Body of pancreas (tissue), 4 donors: ENCODE results near the gene TESK1. TPM values are rescaled to one million over a fixed set of nuclear protein-coding genes. Genes with fewer than 3 reads are reported as not detected.

ENCODE experiments used
- ATAC-seq: fragments of 150-250 bp; one replicate; pipeline ENCODE4 v1.9.1; 2016
- DNase-seq, 4 donors: peaks; one replicate each; pipeline ENCODE4 v3.0.0-alpha.2; 2019
- H3K27ac ChIP-seq, 4 donors: fragments of 200-600 bp; sonication (generic); 1 replicate in 3 of 4; 2 replicates in 1 of 4; pipeline versions ENCODE4 v1.5.1 to v1.6.1; 2016 to 2019; ENCODE audit warnings: mild to moderate bottlenecking in 1 of 4, mixed read lengths in 1 of 4, moderate library complexity in 1 of 4
- H3K27me3 ChIP-seq, 2 donors: fragments of 200-600 bp; sonication (generic); one replicate each; pipeline ENCODE4 v1.6.0; 2016; ENCODE audit warnings: mild to moderate bottlenecking in 1 of 2
- H3K36me3 ChIP-seq, 2 donors: fragments of 200-600 bp; sonication (generic); replicated peaks in 1 of 2; 2 replicates each; pipeline ENCODE4 v1.5.1; 2016; ENCODE audit warnings: low read depth in 2 of 2; ENCODE audit not compliant: insufficient read depth in 1 of 2
- H3K4me1 ChIP-seq: fragments of 200-600 bp; sonication (generic); one replicate; pipeline ENCODE4 v1.6.0; 2016
- H3K4me3 ChIP-seq, 2 donors: fragments of 200-600 bp; sonication (generic); 1 replicate in 1 of 2; 2 replicates in 1 of 2; pipeline ENCODE4 v1.5.1; 2016 to 2019
- H3K9me3 ChIP-seq, 3 donors: fragments of 200-600 bp; sonication (generic); 1 replicate in 2 of 3; 2 replicates in 1 of 3; pipeline ENCODE4 v1.5.1; 2016
- POLR2A ChIP-seq, 3 donors: fragments of 450-650 bp; IDR thresholded peaks; one replicate each; pipeline ENCODE4 v1.6.1; 2016; ENCODE audit warnings: antibody characterized with exemption in 3 of 3, mild to moderate bottlenecking in 2 of 3
- WGBS, 2 donors: methylation state at CpG; one replicate each; pipeline ENCODE4 v1.1.5; 2017; 5-methylcytosine and 5-hydroxymethylcytosine counted together
- intact Hi-C: fragments of 100-400 bp; cut with DNase I; formaldehyde crosslinking; loops from one replicate; pipeline ENCODE4 v1.15.1; 2023
- total RNA-seq, 2 donors: library from RNA; depleted of rRNA; stranded (reverse); fragments of >200 nt; gene quantifications; one replicate each; pipeline ENCODE4 v1.1.0, GENCODE V29; 2016
- TF ChIP-seq, protein P1 (sequence below), 7 experiments: fragments of 450-650 bp in 4 of 7; fragments of 200-600 bp in 3 of 7; sonication (generic) in 3 of 7; IDR thresholded peaks; one replicate each; pipeline ENCODE4 v1.5.1; 2016 to 2019; ENCODE audit warnings: antibody characterized with exemption in 7 of 7

TESK1 gene
- total RNA-seq, 2 donors from 2014 or later, result 13.0 to 20.1 TPM

DNA sequence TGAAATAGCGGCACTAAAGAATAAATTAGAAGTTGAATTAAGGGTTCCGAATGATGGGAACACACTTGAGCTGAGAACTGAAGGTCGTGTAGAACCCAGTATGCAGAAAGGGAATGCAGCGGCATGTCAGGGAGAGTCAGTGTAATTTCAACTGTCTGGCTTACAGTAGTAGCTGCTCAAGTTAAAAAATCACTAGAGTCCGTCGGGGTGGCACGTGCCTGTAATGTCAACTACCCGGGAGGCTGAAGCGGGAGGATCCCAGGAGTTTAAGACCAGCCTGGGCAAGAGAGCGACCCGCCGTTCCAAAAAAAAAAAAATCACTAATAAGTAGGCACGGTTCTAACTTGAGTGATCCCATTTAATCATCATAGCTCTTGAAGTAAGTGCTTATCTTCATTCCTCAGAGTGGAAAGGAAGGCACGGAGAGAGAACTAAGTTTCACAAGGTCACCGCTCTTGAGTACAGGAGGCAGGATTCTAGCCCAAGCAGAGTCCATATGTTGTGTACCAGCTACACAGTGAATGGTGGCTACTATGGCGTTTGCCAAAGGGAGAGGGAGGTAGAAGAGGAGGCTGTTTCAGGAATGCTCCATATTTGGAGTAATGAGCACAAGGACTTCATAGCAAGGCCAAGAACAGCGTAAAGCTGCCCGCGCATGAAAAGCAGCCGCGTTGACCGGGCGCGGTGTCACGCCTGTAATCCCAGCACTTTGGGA is 51.9 kb downstream of the TESK1 start:
- H3K36me3 ChIP-seq, result no peaks in the 10 kb centered on the region
- intact Hi-C loops, result no loop called here
- H3K27me3 ChIP-seq, result no peaks in the 10 kb centered on the region
- peak; percentile 12 for ATAC-seq
- H3K4me1 ChIP-seq, result peaks cover 42% of the 10 kb centered on the region
- WGBS, 2 donors, result 26% methylated on average over 25 of the region's 25 CpGs
- peak overlapping the region; percentile 90 to 99 (median 96) for H3K27ac ChIP-seq
- no peak overlapping the region for H3K4me3 ChIP-seq
- TF ChIP-seq, protein P1, sequence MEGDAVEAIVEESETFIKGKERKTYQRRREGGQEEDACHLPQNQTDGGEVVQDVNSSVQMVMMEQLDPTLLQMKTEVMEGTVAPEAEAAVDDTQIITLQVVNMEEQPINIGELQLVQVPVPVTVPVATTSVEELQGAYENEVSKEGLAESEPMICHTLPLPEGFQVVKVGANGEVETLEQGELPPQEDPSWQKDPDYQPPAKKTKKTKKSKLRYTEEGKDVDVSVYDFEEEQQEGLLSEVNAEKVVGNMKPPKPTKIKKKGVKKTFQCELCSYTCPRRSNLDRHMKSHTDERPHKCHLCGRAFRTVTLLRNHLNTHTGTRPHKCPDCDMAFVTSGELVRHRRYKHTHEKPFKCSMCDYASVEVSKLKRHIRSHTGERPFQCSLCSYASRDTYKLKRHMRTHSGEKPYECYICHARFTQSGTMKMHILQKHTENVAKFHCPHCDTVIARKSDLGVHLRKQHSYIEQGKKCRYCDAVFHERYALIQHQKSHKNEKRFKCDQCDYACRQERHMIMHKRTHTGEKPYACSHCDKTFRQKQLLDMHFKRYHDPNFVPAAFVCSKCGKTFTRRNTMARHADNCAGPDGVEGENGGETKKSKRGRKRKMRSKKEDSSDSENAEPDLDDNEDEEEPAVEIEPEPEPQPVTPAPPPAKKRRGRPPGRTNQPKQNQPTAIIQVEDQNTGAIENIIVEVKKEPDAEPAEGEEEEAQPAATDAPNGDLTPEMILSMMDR (IDR thresholded peaks at IDR 0.05), result no peak
- TF ChIP-seq POLR2A (IDR thresholded peaks at IDR 0.05), result no peak
- no peak for DNase-seq
- H3K9me3 ChIP-seq, result no peaks in the 10 kb centered on the region

DNA sequence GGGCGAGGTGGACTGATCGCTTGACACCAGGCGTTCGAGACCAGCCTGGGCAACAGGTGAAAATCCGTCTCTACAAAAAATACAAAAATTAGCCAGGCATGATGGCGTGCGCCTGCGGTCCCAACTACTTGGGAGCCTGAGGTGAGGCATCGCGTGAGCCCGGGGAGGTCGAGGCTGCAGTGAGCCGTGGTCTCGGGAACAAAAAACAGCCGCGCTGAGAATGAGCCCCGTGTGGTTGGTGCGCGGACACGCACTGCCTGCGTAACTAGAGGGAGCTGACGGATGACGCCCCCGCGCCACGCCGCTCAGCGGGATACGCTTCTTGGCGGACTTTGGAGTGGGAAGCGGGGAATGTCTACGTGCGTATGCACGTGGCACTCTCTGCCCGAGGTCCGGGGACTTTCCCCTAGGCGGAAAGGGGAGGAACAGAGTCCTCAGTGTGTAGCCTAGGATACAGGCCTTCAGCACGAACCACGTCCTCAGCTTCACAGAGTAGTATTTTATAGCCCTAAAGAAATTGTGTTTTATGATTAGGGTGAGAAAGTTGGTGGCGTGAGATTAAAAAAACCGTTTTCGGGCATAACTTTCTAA is 52.6 kb downstream of the TESK1 start, which contains the start of gene RMRP:
TSS of gene RMRP (minus strand) at position 474 of the 591 bp plus-strand sequence.
- WGBS, 2 donors, result 1% methylated on average over 20 to 42 of the region's 42 CpGs
- Histone ChIP-seq H3K27ac (peak within 1 kb of the TSS; percentile 90 to 99 (median 96)), H3K4me3 (peak within 1 kb of the TSS; percentile 44 to 73), H3K4me1 (peaks cover 37% of the 10 kb centered on the region), H3K27me3 (no peaks in the 10 kb centered on the region), H3K9me3 (no peaks in the 10 kb centered on the region), H3K36me3 (no peaks in the 10 kb centered on the region)
- intact Hi-C loops, result no loop called here
- ATAC-seq (peak; percentile 93), DNase-seq (peak; percentile 97 to 99 (median 98))
- TF ChIP-seq, protein P1 (IDR thresholded peaks at IDR 0.05), result peak in 4 of 7 experiments; percentile 53 to 82 (median 66)
- peak; percentile 82 to 93 (median 91) for TF ChIP-seq POLR2A (IDR thresholded peaks at IDR 0.05)

DNA sequence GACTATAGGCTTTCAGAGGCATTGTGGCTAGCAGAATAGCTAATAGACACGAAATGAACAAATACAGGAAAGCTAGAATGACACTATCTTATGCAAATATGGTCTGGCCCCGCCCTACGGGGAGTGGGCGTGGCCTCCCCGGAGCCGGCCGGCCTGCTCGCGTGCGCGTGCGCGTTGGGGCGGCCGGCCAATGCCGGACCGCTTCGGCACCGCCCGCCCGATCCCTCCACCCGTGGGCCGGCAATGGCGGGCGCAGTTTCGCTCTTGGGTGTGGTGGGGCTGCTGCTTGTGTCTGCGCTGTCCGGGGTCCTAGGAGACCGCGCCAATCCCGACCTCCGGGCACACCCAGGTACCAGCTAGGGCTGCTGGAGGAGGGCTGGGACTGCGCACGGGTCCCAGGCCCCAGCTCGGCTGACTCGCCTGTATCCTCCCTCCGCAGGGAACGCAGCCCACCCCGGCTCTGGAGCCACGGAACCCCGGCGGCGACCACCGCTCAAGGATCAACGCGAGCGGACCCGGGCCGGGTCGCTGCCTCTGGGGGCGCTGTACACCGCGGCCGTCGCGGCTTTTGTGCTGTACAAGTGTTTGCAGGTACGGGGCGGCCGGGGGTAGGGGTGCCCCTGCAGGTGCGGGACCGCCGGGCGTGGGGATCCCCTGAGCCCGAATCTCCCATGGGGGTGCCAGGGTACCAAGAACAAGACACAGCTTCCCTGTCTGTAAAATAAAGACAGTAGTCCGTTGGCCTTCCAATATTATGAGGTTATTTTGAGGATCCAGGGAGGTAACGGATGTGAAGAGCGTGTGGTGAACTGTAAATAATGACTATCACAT is 53.3 kb downstream of the TESK1 start, which contains the start of gene CCDC107:
TSS of gene CCDC107 (plus strand) at position 156 of the 831 bp plus-strand sequence. CDS start at position 244, 88 bp downstream.
- peak; percentile 84 to 90 (median 87) for DNase-seq
- H3K36me3 ChIP-seq, result no peaks in the 10 kb centered on the region
- peak within 1 kb of the TSS; percentile 44 to 73 for H3K4me3 ChIP-seq
- ATAC-seq, result peak; percentile 82
- peak; percentile 69 to 88 (median 82) for TF ChIP-seq POLR2A (IDR thresholded peaks at IDR 0.05)
- TF ChIP-seq, protein P1 (IDR thresholded peaks at IDR 0.05), result peak; percentile 49 to 83 (median 71)
- intact Hi-C loops, result no loop called here
- H3K4me1 ChIP-seq, result peaks cover 37% of the 10 kb centered on the region
- WGBS, 2 donors, result 0% methylated on average over 9 to 67 of the region's 67 CpGs
- H3K27ac ChIP-seq, result peak within 1 kb of the TSS; percentile 90 to 99 (median 96)
- H3K27me3 ChIP-seq, result no peaks in the 10 kb centered on the region
- H3K9me3 ChIP-seq, result no peaks in the 10 kb centered on the region

DNA sequence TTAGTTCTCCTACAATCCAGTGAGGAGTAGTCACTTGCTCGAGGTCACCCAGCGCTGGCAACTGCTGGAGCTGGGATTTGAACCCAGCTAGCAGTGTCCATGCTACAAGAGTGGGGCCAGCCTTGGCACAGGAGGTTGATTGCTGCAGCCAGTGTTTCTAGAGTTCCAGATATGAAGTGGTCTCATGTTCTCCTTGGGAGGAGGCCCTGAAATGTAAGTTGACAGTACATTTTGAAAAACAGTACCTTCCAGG is 53.8 kb downstream of the TESK1 start:
- Histone ChIP-seq H3K9me3 (no peaks in the 10 kb centered on the region), H3K27me3 (no peaks in the 10 kb centered on the region), H3K4me1 (peaks cover 37% of the 10 kb centered on the region), H3K4me3 (peak overlapping the region; percentile 44 to 73), H3K36me3 (no peaks in the 10 kb centered on the region), H3K27ac (peak overlapping the region; percentile 90 to 99 (median 96))
- TF ChIP-seq POLR2A (IDR thresholded peaks at IDR 0.05), result no peak
- TF ChIP-seq, protein P1 (IDR thresholded peaks at IDR 0.05), result no peak
- ATAC-seq (no peak), DNase-seq (peak; percentile 41 to 50 (median 49))
- 0 to 2% methylated on average over 2 of the region's 2 CpGs for WGBS, 2 donors
- intact Hi-C loops, result no loop called here
